Measurements from ENCODE around the gene EXOC2. TPM values are rescaled to one million over a fixed set of nuclear protein-coding genes. Genes with fewer than 3 reads are reported as not detected.

EXOC2 gene
- total RNA-seq, 1 donor from 2014 or later, result 22.0 TPM

GRCh38 chr6:490251-491037 lies 202.5 kb downstream of the EXOC2 start:
- no peak for DNase-seq (ENCODE audit: low read depth)
- no peak for TF ChIP-seq CTCF (conservative IDR thresholded peaks at IDR 0.05; ENCODE audit: low read depth, low read length)
- H3K4me3 ChIP-seq (ENCODE audit: low read depth, low read length), result no peak overlapping the region

- TF ChIP-seq CTCF (conservative IDR thresholded peaks at IDR 0.05; ENCODE audit: low read depth, low read length), result no peak
- no peak overlapping the region for H3K4me3 ChIP-seq (ENCODE audit: low read depth, low read length)
- no peak for DNase-seq (ENCODE audit: low read depth)
These were observed 203.2 kb downstream of the EXOC2 start for GRCh38 chr6:489762-490161.

GRCh38 chr6:489001-489400 lies 203.9 kb downstream of the EXOC2 start:
- no peak for DNase-seq (ENCODE audit: low read depth)
- H3K4me3 ChIP-seq (ENCODE audit: low read depth, low read length), result no peak overlapping the region
- no peak for TF ChIP-seq CTCF (conservative IDR thresholded peaks at IDR 0.05; ENCODE audit: low read depth, low read length)

GRCh38 chr6:487956-488355 lies 205.0 kb downstream of the EXOC2 start:
- DNase-seq (ENCODE audit: low read depth), result no peak
- TF ChIP-seq CTCF (conservative IDR thresholded peaks at IDR 0.05; ENCODE audit: low read depth, low read length), result no peak
- H3K4me3 ChIP-seq (ENCODE audit: low read depth, low read length), result no peak overlapping the region

GRCh38 chr6:485655-486170 lies 207.2 kb downstream of the EXOC2 start:
- H3K4me3 ChIP-seq (ENCODE audit: low read depth, low read length), result no peak overlapping the region
- DNase-seq (ENCODE audit: low read depth), result no peak
- TF ChIP-seq CTCF (conservative IDR thresholded peaks at IDR 0.05; ENCODE audit: low read depth, low read length), result no peak

- no peak overlapping the region for H3K4me3 ChIP-seq (ENCODE audit: low read depth, low read length)
- DNase-seq (ENCODE audit: low read depth), result no peak
- TF ChIP-seq CTCF (conservative IDR thresholded peaks at IDR 0.05; ENCODE audit: low read depth, low read length), result no peak
These were observed 208.2 kb downstream of the EXOC2 start for GRCh38 chr6:484746-485145.
